Adrenal gland (tissue), 5 donors: Measurements from ENCODE around the gene GCNT2.

Experiments used
- POLR2A ChIP-seq, 2 donors: fragments of 450-650 bp; IDR thresholded peaks; one replicate each; pipeline ENCODE4 v1.6.1; 2017; ENCODE audit warnings: antibody characterized with exemption in 2 of 2, mild to moderate bottlenecking in 2 of 2, moderate library complexity in 1 of 2
- TF ChIP-seq, protein P1 (sequence below), 6 experiments: fragments of 450-650 bp in 4 of 6; fragments of 200-600 bp in 2 of 6; sonication (generic) in 1 of 6; IDR thresholded peaks; 1 replicate in 5 of 6; 2 replicates in 1 of 6; pipeline versions ENCODE4 v1.5.1 to v1.8.0; 2016 to 2021; ENCODE audit warnings: antibody characterized with exemption in 6 of 6, mild to moderate bottlenecking in 2 of 6, moderate library complexity in 1 of 6
- donor health status: DM: no; HTN: no; CAD: no.

DNA sequence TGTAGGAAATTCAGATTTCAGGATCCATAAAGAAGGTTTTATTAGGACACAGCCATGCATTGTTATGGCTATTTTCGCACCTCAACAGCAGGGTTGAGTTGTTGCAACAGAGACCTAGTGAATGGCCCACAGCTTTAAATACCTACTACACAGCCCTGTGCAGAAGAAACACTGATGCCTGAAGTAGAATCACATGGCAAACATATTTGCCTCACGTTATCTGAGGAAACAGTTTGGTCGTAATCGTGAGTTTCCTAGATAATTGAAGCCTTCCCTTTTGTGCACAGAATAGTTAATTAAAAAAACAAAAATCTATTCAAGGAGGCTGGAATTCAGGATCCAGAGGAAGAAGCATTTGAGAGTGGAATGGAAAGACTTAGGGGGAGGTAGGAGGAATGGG, 55.1 kb downstream of the GCNT2 start:
- TF ChIP-seq, protein P1, sequence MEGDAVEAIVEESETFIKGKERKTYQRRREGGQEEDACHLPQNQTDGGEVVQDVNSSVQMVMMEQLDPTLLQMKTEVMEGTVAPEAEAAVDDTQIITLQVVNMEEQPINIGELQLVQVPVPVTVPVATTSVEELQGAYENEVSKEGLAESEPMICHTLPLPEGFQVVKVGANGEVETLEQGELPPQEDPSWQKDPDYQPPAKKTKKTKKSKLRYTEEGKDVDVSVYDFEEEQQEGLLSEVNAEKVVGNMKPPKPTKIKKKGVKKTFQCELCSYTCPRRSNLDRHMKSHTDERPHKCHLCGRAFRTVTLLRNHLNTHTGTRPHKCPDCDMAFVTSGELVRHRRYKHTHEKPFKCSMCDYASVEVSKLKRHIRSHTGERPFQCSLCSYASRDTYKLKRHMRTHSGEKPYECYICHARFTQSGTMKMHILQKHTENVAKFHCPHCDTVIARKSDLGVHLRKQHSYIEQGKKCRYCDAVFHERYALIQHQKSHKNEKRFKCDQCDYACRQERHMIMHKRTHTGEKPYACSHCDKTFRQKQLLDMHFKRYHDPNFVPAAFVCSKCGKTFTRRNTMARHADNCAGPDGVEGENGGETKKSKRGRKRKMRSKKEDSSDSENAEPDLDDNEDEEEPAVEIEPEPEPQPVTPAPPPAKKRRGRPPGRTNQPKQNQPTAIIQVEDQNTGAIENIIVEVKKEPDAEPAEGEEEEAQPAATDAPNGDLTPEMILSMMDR (IDR thresholded peaks at IDR 0.05): no peak
- TF ChIP-seq POLR2A (IDR thresholded peaks at IDR 0.05): no peak
